HepG2 (cell line): Measurements from ENCODE around the gene CD44. TPM values are rescaled to one million over a fixed set of nuclear protein-coding genes. Genes with fewer than 3 reads are reported as not detected.

ENCODE experiments used
- ATAC-seq: fragments of 200-7000 bp; cut with Tn5 transposase; 3 replicates; pipeline ENCODE4 v1.9.1; 2020; ENCODE audit warnings: mild to moderate bottlenecking, moderate library complexity
- BruUV-seq: library from RNA; stranded (reverse); fragments of 400-500 nt; replicated peaks from 2 replicates; lab custom pipeline; 2021; lab: Mats Ljungman, UMichigan
- CTCF ChIA-PET: fragments of 300-600 bp; formaldehyde crosslinking; extraction: SDS; loops from one replicate; lab custom pipeline; 2021; ENCODE audit warnings: low total read pairs, inconsistent platforms, low intra/inter-chr PET ratio; lab: Yijun Ruan, JAX
- POLR2A ChIA-PET: fragments of 350-600 bp; sonication (Branson Sonifier 250); formaldehyde crosslinking; loops from one replicate; lab custom pipeline; 2020; ENCODE audit warnings: antibody characterized with exemption, inconsistent platforms; lab: Yijun Ruan, JAX
- DNase-seq: peaks from one replicate; pipeline ENCODE4 v3.0.0-alpha.2; 2015; ENCODE audit warnings: low spot score
- FAIRE-seq: peaks from 3 replicates; lab custom pipeline; 2011; peaks lifted over from hg19 to GRCh38; lab: Jason Lieb, UNC
- H2AFZ ChIP-seq: one replicate; pipeline ENCODE4 v1.6.1; 2011; ENCODE audit warnings: low read length, inconsistent platforms
- H3K27ac ChIP-seq: fragments of 300-600 bp; 3 replicates; pipeline ENCODE4 v1.8.0; 2011; ENCODE audit warnings: mixed run types, mild to moderate bottlenecking, mixed read lengths, low read length, inconsistent platforms; ENCODE audit not compliant: insufficient read depth; ENCODE audit errors: extremely low read length
- H3K27me3 ChIP-seq, 2 experiments: fragments of 200-600 bp in 1 of 2; 2 replicates in 1 of 2; 3 replicates in 1 of 2; pipeline versions ENCODE4 v1.6.0 to v1.8.0; 2011; ENCODE audit warnings: low read length in 2 of 2, mild to moderate bottlenecking in 2 of 2, moderate library complexity in 2 of 2, inconsistent platforms in 1 of 2; ENCODE audit not compliant: insufficient read depth in 2 of 2, control insufficient read depth in 1 of 2
- H3K36me3 ChIP-seq, 2 experiments: fragments of 200-600 bp in 1 of 2; replicated peaks in 1 of 2; 2 replicates in 1 of 2; 3 replicates in 1 of 2; pipeline versions ENCODE4 v1.5.1 to v1.8.0; 2011; ENCODE audit warnings: low read length in 2 of 2, inconsistent platforms in 1 of 2; ENCODE audit not compliant: insufficient read depth in 2 of 2, control insufficient read depth in 1 of 2
- H3K4me1 ChIP-seq: 2 replicates; pipeline ENCODE4 v1.5.1; 2012; ENCODE audit warnings: low read length, inconsistent platforms; ENCODE audit not compliant: insufficient read depth
- H3K4me2 ChIP-seq: 2 replicates; pipeline ENCODE4 v1.6.0; 2011; ENCODE audit warnings: low read depth, low read length, inconsistent platforms
- H3K4me3 ChIP-seq, 3 experiments: fragments of 200-600 bp in 1 of 3; sonication (generic), shearing (Covaris generic) in 1 of 3; replicated peaks in 1 of 3; 2 replicates each; pipeline ENCODE4 v1.5.1; 2011 to 2016; ENCODE audit warnings: low read length in 3 of 3, inconsistent platforms in 2 of 3, low read depth in 2 of 3, mild to moderate bottlenecking in 2 of 3, control low read depth in 1 of 3, mixed read lengths in 1 of 3; ENCODE audit not compliant: insufficient read depth in 1 of 3
- H3K79me2 ChIP-seq: one replicate; pipeline ENCODE4 v1.6.1; 2011; ENCODE audit warnings: low read length, inconsistent platforms; ENCODE audit not compliant: insufficient read depth
- H3K9ac ChIP-seq: 2 replicates; pipeline ENCODE4 v1.6.0; 2011; ENCODE audit warnings: mild to moderate bottlenecking, low read depth, low read length, inconsistent platforms; ENCODE audit not compliant: insufficient read depth
- H3K9me3 ChIP-seq: 2 replicates; pipeline ENCODE4 v1.5.1; 2012; ENCODE audit warnings: mild to moderate bottlenecking, low read length
- H4K20me1 ChIP-seq: 2 replicates; pipeline ENCODE4 v1.6.0; 2011; ENCODE audit warnings: inconsistent platforms, mild to moderate bottlenecking, low read length, moderate library complexity; ENCODE audit not compliant: insufficient read depth
- JDP2 ChIP-seq: sonication (generic); formaldehyde crosslinking; IDR thresholded peaks from 2 replicates; pipeline ENCODE4 v1.8.1; 2022; ENCODE audit warnings: missing genetic modification reagents, borderline replicate concordance
- KDM6A ChIP-seq: IDR thresholded peaks from 2 replicates; pipeline ENCODE4 v1.6.1; 2016; ENCODE audit warnings: low read depth
- RAD21 ChIP-seq: fragments of 450-650 bp; formaldehyde crosslinking; IDR thresholded peaks from 2 replicates; pipeline ENCODE4 v1.5.0; 2020; ENCODE audit warnings: mild to moderate bottlenecking
- ZBTB7B ChIP-seq: sonication (generic); formaldehyde crosslinking; IDR thresholded peaks from 2 replicates; pipeline ENCODE4 v1.4.0; 2020; ENCODE audit warnings: missing genetic modification reagents
- ZFP37 ChIP-seq: sonication (generic); formaldehyde crosslinking; IDR thresholded peaks from 2 replicates; pipeline ENCODE4 v1.4.0; 2020; ENCODE audit warnings: missing genetic modification reagents, borderline replicate concordance
- ZFY ChIP-seq: sonication (generic); formaldehyde crosslinking; IDR thresholded peaks from 2 replicates; pipeline ENCODE4 v1.4.0; 2020; ENCODE audit warnings: missing genetic modification reagents
- ZNF101 ChIP-seq: sonication (generic); formaldehyde crosslinking; IDR thresholded peaks from 2 replicates; pipeline ENCODE4 v1.4.0; 2020; ENCODE audit warnings: mild to moderate bottlenecking, low read depth, missing genetic modification reagents, borderline replicate concordance
- ZNF296 ChIP-seq: sonication (generic); formaldehyde crosslinking; conservative IDR thresholded peaks from 2 replicates; pipeline ENCODE4 v1.5.0; 2020; ENCODE audit warnings: mild to moderate bottlenecking, missing genetic modification reagents
- WGBS: methylation state at CpG from one replicate; pipeline ENCODE4 v1.1.6; 2017; ENCODE audit warnings: low lambda C conversion rate; 5-methylcytosine and 5-hydroxymethylcytosine counted together
- in situ Hi-C: cut with HindIII; loops from 2 replicates; pipeline ENCODE4 v1.10.0; 2017; ENCODE audit warnings: low pct_unique_long_range_greater_than_20kb; ENCODE audit not compliant: extremely low pct_ligation_motif_present
- intact Hi-C: fragments of 100-400 bp; cut with micrococcal nuclease; formaldehyde crosslinking; loops from one replicate; pipeline ENCODE4 v1.10.0; 2022; ENCODE audit not compliant: unreplicated experiment
- polyA plus RNA-seq, 8 experiments: library from polyadenylated mRNA; depleted of rRNA in 3 of 8; stranded (reverse) in 7 of 8; unstranded in 1 of 8; fragments of >200 nt; fragmentation: Illumina TruSeq in 4 of 8; extraction: Trizol in 4 of 8; gene quantifications; 2 replicates each; pipeline versions ENCODE4 v1.2.1 to v1.2.3, GENCODE V29; 2011 to 2016; ENCODE audit warnings: low read depth in 4 of 8, missing spikeins in 1 of 8, mixed read lengths in 1 of 8; ENCODE audit not compliant: insufficient read depth in 1 of 8
- total RNA-seq, 5 experiments: library from RNA; depleted of rRNA; stranded (reverse); fragments of >200 nt; fragmentation: Illumina TruSeq; extraction: Trizol; gene quantifications; 2 replicates each; pipeline ENCODE4 v1.2.3, GENCODE V29; 2016; ENCODE audit warnings: low read depth in 1 of 5
- TF ChIP-seq, protein P1 (sequence below): sonication (generic); formaldehyde crosslinking; conservative IDR thresholded peaks from 2 replicates; pipeline ENCODE4 v1.4.0; 2020; ENCODE audit warnings: missing genetic modification reagents
- TF ChIP-seq, protein P2 (sequence below): IDR thresholded peaks from 2 replicates; pipeline ENCODE4 v1.6.1; 2016; ENCODE audit warnings: mild to moderate bottlenecking
- TF ChIP-seq, protein P3 (sequence below): sonication (generic); formaldehyde crosslinking; IDR thresholded peaks from 2 replicates; pipeline ENCODE4 v1.4.0; 2020; ENCODE audit warnings: mild to moderate bottlenecking, missing genetic modification reagents

Gene CD44
- total and polyA plus RNA-seq, 2 of the 13 experiments (the other 11 are each of a cell fraction or from before 2014, with no cell fraction given): 0.02 to 0.11 TPM

DNA sequence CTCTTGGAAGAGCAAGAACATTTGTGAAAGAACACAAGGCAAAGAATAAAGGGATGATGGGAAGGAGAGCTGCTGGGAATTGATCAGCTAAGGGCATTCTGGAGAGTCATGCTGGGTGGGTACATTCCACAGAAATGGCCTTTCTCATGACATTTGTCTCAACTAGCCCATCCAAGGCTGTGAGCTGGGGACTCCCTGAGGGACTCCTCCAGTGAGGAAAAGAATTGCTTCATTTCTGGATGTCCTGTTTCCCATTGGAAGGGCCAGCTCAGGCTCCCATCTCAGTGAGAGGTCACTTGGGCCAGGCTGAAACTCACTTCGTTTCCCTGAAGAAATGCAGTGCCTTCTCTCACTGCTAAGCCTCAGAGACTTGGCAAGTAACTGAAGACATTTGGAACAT lies 106.8 kb downstream of the CD44 start (continued):
- TF ChIP-seq, protein P1, sequence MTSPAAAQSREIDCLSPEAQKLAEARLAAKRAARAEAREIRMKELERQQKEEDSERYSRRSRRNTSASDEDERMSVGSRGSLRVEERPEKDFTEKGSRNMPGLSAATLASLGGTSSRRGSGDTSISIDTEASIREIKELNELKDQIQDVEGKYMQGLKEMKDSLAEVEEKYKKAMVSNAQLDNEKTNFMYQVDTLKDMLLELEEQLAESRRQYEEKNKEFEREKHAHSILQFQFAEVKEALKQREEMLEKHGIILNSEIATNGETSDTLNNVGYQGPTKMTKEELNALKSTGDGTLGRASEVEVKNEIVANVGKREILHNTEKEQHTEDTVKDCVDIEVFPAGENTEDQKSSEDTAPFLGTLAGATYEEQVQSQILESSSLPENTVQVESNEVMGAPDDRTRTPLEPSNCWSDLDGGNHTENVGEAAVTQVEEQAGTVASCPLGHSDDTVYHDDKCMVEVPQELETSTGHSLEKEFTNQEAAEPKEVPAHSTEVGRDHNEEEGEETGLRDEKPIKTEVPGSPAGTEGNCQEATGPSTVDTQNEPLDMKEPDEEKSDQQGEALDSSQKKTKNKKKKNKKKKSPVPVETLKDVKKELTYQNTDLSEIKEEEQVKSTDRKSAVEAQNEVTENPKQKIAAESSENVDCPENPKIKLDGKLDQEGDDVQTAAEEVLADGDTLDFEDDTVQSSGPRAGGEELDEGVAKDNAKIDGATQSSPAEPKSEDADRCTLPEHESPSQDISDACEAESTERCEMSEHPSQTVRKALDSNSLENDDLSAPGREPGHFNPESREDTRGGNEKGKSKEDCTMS (CRISPR knock-in tag): no peak
- TF ChIP-seq, protein P2, sequence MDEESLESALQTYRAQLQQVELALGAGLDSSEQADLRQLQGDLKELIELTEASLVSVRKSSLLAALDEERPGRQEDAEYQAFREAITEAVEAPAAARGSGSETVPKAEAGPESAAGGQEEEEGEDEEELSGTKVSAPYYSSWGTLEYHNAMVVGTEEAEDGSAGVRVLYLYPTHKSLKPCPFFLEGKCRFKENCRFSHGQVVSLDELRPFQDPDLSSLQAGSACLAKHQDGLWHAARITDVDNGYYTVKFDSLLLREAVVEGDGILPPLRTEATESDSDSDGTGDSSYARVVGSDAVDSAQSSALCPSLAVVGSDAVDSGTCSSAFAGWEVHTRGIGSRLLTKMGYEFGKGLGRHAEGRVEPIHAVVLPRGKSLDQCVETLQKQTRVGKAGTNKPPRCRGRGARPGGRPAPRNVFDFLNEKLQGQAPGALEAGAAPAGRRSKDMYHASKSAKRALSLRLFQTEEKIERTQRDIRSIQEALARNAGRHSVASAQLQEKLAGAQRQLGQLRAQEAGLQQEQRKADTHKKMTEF (CRISPR knock-in tag): no peak
- TF ChIP-seq KDM6A (CRISPR knock-in tag) (no peak), JDP2 (CRISPR knock-in tag) (no peak), RAD21 (CRISPR knock-in tag) (no peak), ZBTB7B (CRISPR knock-in tag) (no peak), ZNF101 (CRISPR knock-in tag) (no peak), ZFY (CRISPR knock-in tag) (no peak)

DNA sequence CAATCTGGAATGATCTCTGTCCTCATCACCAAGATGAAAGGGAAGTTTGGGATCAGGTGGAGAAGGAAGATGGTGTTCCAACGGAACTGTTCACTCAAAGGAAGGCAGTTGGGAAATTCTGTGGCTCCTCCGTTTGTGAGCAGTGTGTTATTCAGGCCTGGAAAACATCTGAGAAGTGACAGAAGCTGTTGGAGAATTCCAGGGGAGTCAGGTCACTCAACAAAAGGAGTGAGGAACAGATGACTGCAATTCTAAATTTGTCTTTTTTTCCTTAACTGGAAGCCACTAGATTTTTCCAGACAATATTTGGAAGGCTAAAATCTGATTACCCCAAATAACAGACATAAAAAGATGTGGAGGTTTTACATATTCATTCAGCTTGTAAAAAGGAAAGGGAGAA lies 107.8 kb downstream of the CD44 start:
- POLR2A ChIA-PET: no interaction called here
- H3K4me2 ChIP-seq: no peak overlapping the region
- H3K36me3 ChIP-seq: no peaks in the 10 kb centered on the region
- in situ Hi-C loops (no loop called here), intact Hi-C loops (no loop called here)
- no peaks in the 10 kb centered on the region for H3K9me3 ChIP-seq
- H3K79me2 ChIP-seq: no peaks in the 10 kb centered on the region
- H2AFZ ChIP-seq: no peak overlapping the region
- DNase-seq (no peak), ATAC-seq (no peak), FAIRE-seq (no peak)
- 2% methylated on average over 2 of the region's 2 CpGs for WGBS
- BruUV-seq: no TSS peak
- no peak overlapping the region for H3K4me3 ChIP-seq
- H4K20me1 ChIP-seq: no peaks in the 10 kb centered on the region
- no peak overlapping the region for H3K27ac ChIP-seq
- CTCF ChIA-PET: no interaction called here
- TF ChIP-seq ZFP37 (CRISPR knock-in tag) (no peak), ZNF296 (CRISPR knock-in tag) (no peak)
- TF ChIP-seq, protein P3, sequence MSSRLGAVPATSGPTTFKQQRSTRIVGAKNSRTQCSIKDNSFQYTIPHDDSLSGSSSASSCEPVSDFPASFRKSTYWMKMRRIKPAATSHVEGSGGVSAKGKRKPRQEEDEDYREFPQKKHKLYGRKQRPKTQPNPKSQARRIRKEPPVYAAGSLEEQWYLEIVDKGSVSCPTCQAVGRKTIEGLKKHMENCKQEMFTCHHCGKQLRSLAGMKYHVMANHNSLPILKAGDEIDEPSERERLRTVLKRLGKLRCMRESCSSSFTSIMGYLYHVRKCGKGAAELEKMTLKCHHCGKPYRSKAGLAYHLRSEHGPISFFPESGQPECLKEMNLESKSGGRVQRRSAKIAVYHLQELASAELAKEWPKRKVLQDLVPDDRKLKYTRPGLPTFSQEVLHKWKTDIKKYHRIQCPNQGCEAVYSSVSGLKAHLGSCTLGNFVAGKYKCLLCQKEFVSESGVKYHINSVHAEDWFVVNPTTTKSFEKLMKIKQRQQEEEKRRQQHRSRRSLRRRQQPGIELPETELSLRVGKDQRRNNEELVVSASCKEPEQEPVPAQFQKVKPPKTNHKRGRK (CRISPR knock-in tag): no peak
- H3K4me1 ChIP-seq: peaks cover 8% of the 10 kb centered on the region
- H3K27me3 ChIP-seq: no peaks in the 10 kb centered on the region; a peak in 1 of 5 replicates
- no peak overlapping the region for H3K9ac ChIP-seq
